ENCODE measurements around the gene ERV3-1. TPM values are rescaled to one million over a fixed set of nuclear protein-coding genes. Genes with fewer than 3 reads are reported as not detected.

The ERV3-1 gene
- total RNA-seq, 1 experiment from 2014 or later, result 16.5 TPM

DNA sequence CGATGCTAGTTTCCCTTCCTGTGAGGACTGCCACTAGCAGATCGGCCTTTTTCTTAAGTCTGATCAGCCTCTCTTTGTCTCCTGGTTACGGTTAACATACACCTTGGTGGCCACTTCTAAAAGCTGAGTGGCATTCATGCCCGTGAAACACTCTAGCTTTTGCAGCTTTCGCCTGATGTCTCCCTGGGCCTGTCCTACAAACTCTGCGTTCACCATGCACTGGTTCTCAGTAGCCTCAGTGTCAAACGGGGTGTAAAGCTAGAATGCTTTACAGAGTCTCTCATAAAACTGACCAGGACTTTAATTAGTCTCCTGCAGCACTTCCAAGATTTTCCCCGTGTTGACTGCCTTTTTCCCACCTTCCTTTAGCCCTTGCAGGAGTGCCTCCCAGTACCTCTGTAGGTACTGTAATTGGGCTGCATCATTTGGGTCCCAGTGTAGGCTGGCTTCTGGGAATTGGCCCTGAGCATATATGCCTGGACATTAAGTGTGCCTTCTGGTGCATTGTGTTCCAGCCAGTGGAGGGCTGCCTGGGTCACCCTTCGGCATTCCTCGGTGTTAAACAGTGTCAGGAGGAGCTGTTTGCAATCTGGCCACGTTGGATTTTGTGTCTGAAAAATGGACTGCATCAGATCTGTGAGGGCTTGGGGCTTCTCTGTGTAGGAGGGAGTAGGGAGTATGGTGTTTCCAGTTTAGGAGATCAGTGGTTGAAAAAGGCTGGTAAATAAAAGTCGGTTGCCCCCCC, 9.2 kb downstream of the ERV3-1 start:
- peaks cover 77 to 83% (median 79%) of the 10 kb centered on the region in 3 experiments for H3K36me3 Mint-ChIP-seq (ENCODE audit: insufficient read depth in 1 of 3, low read depth in 3 of 3)
- no peak overlapping the region; a peak in 1 of 7 replicates for H3K27ac Mint-ChIP-seq
- Histone ChIP-seq H3K27ac (ENCODE audit: insufficient read length, low read depth, low read length) (no peak overlapping the region), H3K23me2 (ENCODE audit: insufficient read length, low read depth, low read length, poor library complexity, severe bottlenecking) (no peaks in the 10 kb centered on the region), H4K5ac (ENCODE audit: insufficient read length, low read depth, low read length) (no peak overlapping the region), H3K18ac (ENCODE audit: insufficient read length, low read depth, low read length) (no peak overlapping the region), H4K91ac (ENCODE audit: insufficient read length, low read depth, low read length) (no peak overlapping the region), H3K14ac (ENCODE audit: insufficient read depth, low read length) (no peak overlapping the region), H3K79me2 (ENCODE audit: insufficient read depth, low read length) (peaks cover 3% of the 10 kb centered on the region; the same call in 1 of the 2 replicates), H2BK5ac (ENCODE audit: insufficient read length, low read length) (no peak overlapping the region), H2AK5ac (ENCODE audit: insufficient read length, low read length) (no peak overlapping the region), H2BK20ac (ENCODE audit: low read depth, low read length, poor library complexity, severe bottlenecking) (no peak overlapping the region), H3K27me3 (ENCODE audit: insufficient read depth, low read length) (no peaks in the 10 kb centered on the region), H3K79me1 (ENCODE audit: insufficient read depth, low read depth, low read length, poor library complexity, severe bottlenecking) (no peaks in the 10 kb centered on the region), H2BK15ac (ENCODE audit: low read depth, low read length) (no peak overlapping the region), H2AFZ (ENCODE audit: low read length) (no peak overlapping the region), H3K56ac (ENCODE audit: insufficient read length, low read depth, low read length) (no peak overlapping the region), H3K23ac (ENCODE audit: insufficient read length, low read depth, low read length) (no peak overlapping the region), H4K20me1 (ENCODE audit: control insufficient read depth, insufficient read depth, insufficient read length) (no peaks in the 10 kb centered on the region), H3K9me3 (ENCODE audit: control insufficient read depth, low read depth, low read length) (peaks cover 33% of the 10 kb centered on the region), H4K8ac (replicated peaks; ENCODE audit: insufficient read length, low read depth, low read length) (no peak overlapping the region), H3T11ph (ENCODE audit: low read length) (no peak overlapping the region), H3K4me1 (ENCODE audit: insufficient read depth, low read length) (no peaks in the 10 kb centered on the region; the same call in 1 of the 2 replicates), H3K4ac (ENCODE audit: low read depth, low read length) (no peak overlapping the region), H3K9ac (ENCODE audit: extremely low read depth, insufficient read length, low read length) (no peak overlapping the region), H2BK120ac (ENCODE audit: low read depth, low read length, poor library complexity, severe bottlenecking) (no peak overlapping the region), H3K4me2 (ENCODE audit: insufficient read depth, insufficient read length, low read length) (no peak overlapping the region), H2BK12ac (ENCODE audit: insufficient read length, low read depth, low read length) (no peak overlapping the region)
- TF ChIP-seq, protein P1, sequence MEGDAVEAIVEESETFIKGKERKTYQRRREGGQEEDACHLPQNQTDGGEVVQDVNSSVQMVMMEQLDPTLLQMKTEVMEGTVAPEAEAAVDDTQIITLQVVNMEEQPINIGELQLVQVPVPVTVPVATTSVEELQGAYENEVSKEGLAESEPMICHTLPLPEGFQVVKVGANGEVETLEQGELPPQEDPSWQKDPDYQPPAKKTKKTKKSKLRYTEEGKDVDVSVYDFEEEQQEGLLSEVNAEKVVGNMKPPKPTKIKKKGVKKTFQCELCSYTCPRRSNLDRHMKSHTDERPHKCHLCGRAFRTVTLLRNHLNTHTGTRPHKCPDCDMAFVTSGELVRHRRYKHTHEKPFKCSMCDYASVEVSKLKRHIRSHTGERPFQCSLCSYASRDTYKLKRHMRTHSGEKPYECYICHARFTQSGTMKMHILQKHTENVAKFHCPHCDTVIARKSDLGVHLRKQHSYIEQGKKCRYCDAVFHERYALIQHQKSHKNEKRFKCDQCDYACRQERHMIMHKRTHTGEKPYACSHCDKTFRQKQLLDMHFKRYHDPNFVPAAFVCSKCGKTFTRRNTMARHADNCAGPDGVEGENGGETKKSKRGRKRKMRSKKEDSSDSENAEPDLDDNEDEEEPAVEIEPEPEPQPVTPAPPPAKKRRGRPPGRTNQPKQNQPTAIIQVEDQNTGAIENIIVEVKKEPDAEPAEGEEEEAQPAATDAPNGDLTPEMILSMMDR (conservative IDR thresholded peaks at IDR 0.05), result no peak
- H3K27me3 Mint-ChIP-seq (ENCODE audit: low read depth), result no peaks in the 10 kb centered on the region
- WGBS (ENCODE audit: extremely low coverage, insufficient read length, low lambda C conversion rate), result no CpG with 5 or more reads among the region's 12 CpGs
- H3K4me3 Mint-ChIP-seq, result no peak overlapping the region
- H3K4me1 Mint-ChIP-seq, result peaks cover 15 to 16% of the 10 kb centered on the region in 2 experiments
- H3K9me3 Mint-ChIP-seq, result peaks cover 83 to 89% of the 10 kb centered on the region in 2 experiments
- no peak for DNase-seq

Data from H9 (cell line).